Skeletal muscle satellite cell (primary cell): Measurements from ENCODE around the gene TFB1M.
"Not testable (repeated sequence)": the region's sequence is repeated elsewhere in the genome, so short reads cannot be mapped to it uniquely, and the experiment has no call there.

Source experiments
- H3K27me3 ChIP-seq: 2 replicates; pipeline ENCODE4 v1.7.0; 2013; ENCODE audit warnings: low read length; ENCODE audit not compliant: control insufficient read depth, insufficient read depth
- H3K36me3 ChIP-seq: 2 replicates; pipeline ENCODE4 v1.7.0; 2013; ENCODE audit warnings: mild to moderate bottlenecking, control low read depth, low read length; ENCODE audit not compliant: insufficient read depth
- H3K4me1 ChIP-seq: 2 replicates; pipeline ENCODE4 v1.7.0; 2013; ENCODE audit warnings: low read length; ENCODE audit not compliant: control insufficient read depth, insufficient read depth
- H3K4me2 ChIP-seq: 2 replicates; pipeline ENCODE4 v1.7.0; 2013; ENCODE audit warnings: mild to moderate bottlenecking, low read length
- H3K4me3 ChIP-seq: 2 replicates; pipeline ENCODE4 v1.7.0; 2013; ENCODE audit warnings: low read length
- H3K9ac ChIP-seq: 2 replicates; pipeline ENCODE4 v1.7.0; 2013; ENCODE audit warnings: mild to moderate bottlenecking, low read depth, low read length, moderate library complexity
- H3K9me3 ChIP-seq: replicated peaks from 2 replicates; pipeline ENCODE4 v1.7.0; 2013; ENCODE audit warnings: mild to moderate bottlenecking, control low read depth, low read length

Gene TFB1M

DNA sequence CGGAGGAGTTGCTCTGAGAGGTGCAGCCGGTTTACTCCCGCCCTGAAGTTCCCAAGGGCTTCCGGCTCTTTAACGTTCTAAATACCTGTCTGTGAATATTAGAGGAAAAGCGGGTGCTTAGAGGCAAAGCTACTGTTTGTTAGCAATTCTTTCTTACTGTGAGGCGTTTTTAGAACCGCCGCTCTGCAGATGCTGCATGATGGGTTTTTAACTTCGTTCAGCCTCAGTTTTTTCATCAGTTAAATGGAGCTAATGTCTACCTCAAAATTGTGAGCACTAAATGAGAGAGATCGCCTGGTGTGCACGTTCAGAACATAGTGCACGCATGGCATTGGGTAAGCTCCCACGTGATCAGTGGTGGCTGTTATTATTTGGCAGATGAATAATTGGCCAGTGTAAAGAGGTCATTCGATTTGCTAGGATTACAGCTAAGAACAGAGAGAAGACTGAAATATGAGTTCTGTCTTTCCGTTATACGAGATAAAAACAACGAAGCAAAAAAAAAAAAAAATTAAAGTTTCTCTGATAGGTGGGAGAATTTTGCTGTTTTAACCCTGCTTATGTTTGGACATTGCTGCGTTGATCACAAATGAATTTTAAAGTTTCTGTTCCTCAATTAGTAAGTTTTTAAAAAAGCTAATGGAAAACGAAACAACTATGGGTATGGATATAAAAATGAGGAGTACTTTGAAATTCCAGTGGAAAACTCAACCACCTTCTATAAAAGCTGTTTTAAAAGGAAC lies 660 bp upstream of the TFB1M start:
- Histone ChIP-seq H3K9ac (peak overlapping the region; percentile 90), H3K4me2 (peak overlapping the region; percentile 87)

DNA sequence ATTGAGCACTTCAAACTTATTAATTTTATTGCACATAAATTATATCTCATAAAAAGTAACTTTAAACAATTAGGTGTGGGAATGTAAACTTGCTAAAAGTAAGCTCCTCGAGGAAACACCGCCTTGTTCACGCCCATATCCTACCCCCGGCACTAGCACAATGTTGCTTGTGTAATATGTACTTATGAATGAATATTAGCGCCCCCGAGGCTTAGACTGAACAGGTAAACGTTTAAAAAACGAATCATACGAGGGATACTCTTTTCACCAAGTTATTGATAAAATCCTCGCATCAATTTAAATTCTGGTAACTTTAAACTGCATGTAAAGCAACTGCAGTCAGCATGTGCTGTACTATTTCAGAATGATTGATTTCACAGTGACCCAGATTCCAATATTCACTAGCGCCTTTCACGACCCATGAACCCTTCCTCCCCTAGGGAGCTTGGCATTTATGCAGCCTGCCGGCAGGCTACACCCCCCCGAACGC lies 637 bp downstream of the TFB1M start:
- peak overlapping the region; percentile 87 for H3K4me2 ChIP-seq
- no peaks in the 10 kb centered on the region for H3K9me3 ChIP-seq
- H3K9ac ChIP-seq: peak overlapping the region; percentile 90
- peak overlapping the region; percentile 91 for H3K4me3 ChIP-seq
- H3K36me3 ChIP-seq: peaks cover 9% of the 10 kb centered on the region
- peaks cover 25% of the 10 kb centered on the region for H3K4me1 ChIP-seq
- no peaks in the 10 kb centered on the region for H3K27me3 ChIP-seq

More for the DNA sequence above, 660 bp upstream of the TFB1M start:
- Histone ChIP-seq H3K4me1 (peaks cover 21% of the 10 kb centered on the region), H3K9me3 (no peaks in the 10 kb centered on the region), H3K27me3 (no peaks in the 10 kb centered on the region), H3K36me3 (peaks cover 4% of the 10 kb centered on the region), H3K4me3 (peak overlapping the region; percentile 91)

DNA sequence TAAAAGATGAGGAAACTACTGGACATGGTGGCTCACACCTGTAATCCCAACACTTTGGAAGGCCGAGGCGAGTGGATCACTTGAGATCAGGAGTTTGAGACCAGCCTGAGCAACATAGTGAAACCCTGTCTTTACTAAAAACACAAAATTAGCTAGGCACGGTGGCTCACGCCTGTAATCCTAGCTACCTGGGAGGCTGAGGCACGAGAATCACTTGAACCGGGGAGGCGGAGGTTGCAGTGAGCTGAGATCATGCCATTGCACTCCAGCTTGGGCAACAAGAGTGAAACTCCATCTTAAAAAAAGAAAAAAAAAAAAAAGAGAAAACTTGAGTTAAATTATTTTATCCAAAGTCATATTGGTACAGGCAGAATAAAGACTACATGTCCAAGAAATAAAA lies 1.3 kb downstream of the TFB1M start:
- Histone ChIP-seq H3K9ac (peak overlapping the region; percentile 90), H3K4me3 (peak overlapping the region; percentile 91), H3K4me2 (peak overlapping the region; percentile 87), H3K4me1 (peaks cover 25% of the 10 kb centered on the region), H3K36me3 (peaks cover 16% of the 10 kb centered on the region)
- H3K9me3 ChIP-seq, H3K27me3 ChIP-seq: not testable (repeated sequence)

- Histone ChIP-seq H3K4me3 (no peak overlapping the region), H3K9me3 (no peaks in the 10 kb centered on the region)
Observed at GRCh38 chr6:155311583-155311982, 2.7 kb downstream of the TFB1M start.

DNA sequence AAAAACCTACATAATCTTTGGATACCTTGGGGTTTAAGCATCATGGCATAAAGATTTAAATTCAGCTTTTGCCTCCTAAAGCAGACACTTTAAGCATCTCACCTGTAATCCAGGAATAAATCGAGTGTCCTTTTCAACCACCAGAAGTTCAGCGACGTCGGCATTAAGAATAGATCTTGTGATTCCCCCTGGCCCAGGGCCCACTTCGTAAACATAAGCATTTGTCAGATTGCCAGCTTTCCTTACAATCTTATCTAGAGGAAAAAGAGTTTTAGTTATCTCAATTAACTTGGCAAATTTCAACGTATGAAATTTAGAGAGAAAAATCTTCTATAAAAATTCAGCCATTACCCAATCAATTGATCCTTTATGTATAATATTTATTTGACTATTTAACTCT lies 3.2 kb downstream of the TFB1M start:
- H3K4me1 ChIP-seq: peaks cover 23% of the 10 kb centered on the region
- H3K9ac ChIP-seq: no peak overlapping the region
- H3K4me2 ChIP-seq: no peak overlapping the region
- peaks cover 26% of the 10 kb centered on the region for H3K36me3 ChIP-seq
- H3K9me3 ChIP-seq: no peaks in the 10 kb centered on the region
- H3K27me3 ChIP-seq: no peaks in the 10 kb centered on the region
- H3K4me3 ChIP-seq: no peak overlapping the region

More at GRCh38 chr6:155311583-155311982, 2.7 kb downstream of the TFB1M start:
- Histone ChIP-seq H3K9ac (no peak overlapping the region), H3K36me3 (peaks cover 24% of the 10 kb centered on the region), H3K4me1 (peaks cover 25% of the 10 kb centered on the region), H3K4me2 (no peak overlapping the region), H3K27me3 (no peaks in the 10 kb centered on the region)

- H3K9ac ChIP-seq: no peak overlapping the region
- peaks cover 29% of the 10 kb centered on the region for H3K36me3 ChIP-seq
- H3K4me1 ChIP-seq: peaks cover 20% of the 10 kb centered on the region
- no peaks in the 10 kb centered on the region for H3K9me3 ChIP-seq
- peak overlapping the region; percentile 22 for H3K4me2 ChIP-seq
- H3K4me3 ChIP-seq: no peak overlapping the region
- no peaks in the 10 kb centered on the region for H3K27me3 ChIP-seq
Observed at GRCh38 chr6:155310596-155310995, 3.7 kb downstream of the TFB1M start.

- Histone ChIP-seq H3K9ac (no peak overlapping the region), H3K4me1 (peaks cover 18% of the 10 kb centered on the region), H3K27me3 (no peaks in the 10 kb centered on the region), H3K4me2 (no peak overlapping the region), H3K4me3 (no peak overlapping the region), H3K36me3 (peaks cover 31% of the 10 kb centered on the region), H3K9me3 (no peaks in the 10 kb centered on the region)
Observed at GRCh38 chr6:155309150-155309549, 5.1 kb downstream of the TFB1M start.

DNA sequence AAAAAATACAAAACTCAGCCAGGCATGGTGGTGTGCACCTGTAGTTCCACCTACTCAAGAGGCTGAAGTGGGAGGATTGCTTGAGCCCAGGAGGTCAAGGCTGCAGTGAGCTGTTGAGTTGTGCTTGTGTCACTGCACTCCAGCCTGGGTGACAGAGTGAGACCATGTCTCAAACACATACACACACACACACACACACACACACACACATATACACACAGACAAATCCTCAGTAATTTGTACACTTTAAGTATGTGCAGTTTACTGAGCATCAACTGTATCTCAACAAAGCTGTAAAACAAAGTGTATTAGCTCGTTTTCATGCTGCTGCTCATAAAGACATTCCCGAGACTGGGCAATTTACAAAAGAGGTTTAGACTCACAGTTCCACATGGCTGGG lies 7.3 kb downstream of the TFB1M start:
- peaks cover 32% of the 10 kb centered on the region for H3K36me3 ChIP-seq
- no peak overlapping the region for H3K4me3 ChIP-seq
- no peak overlapping the region for H3K9ac ChIP-seq
- peaks cover 15% of the 10 kb centered on the region for H3K4me1 ChIP-seq
- no peak overlapping the region for H3K4me2 ChIP-seq
- no peaks in the 10 kb centered on the region for H3K27me3 ChIP-seq
- H3K9me3 ChIP-seq: no peaks in the 10 kb centered on the region

- Histone ChIP-seq H3K36me3 (peaks cover 21% of the 10 kb centered on the region), H3K9me3 (no peaks in the 10 kb centered on the region), H3K27me3 (no peaks in the 10 kb centered on the region), H3K9ac (no peak overlapping the region), H3K4me2 (no peak overlapping the region), H3K4me3 (no peak overlapping the region), H3K4me1 (no peaks in the 10 kb centered on the region)
Observed at GRCh38 chr6:155303361-155303870, 10.9 kb downstream of the TFB1M start.

GRCh38 chr6:155301867-155302266 lies 12.4 kb downstream of the TFB1M start:
- Histone ChIP-seq H3K27me3 (no peaks in the 10 kb centered on the region), H3K36me3 (peaks cover 17% of the 10 kb centered on the region), H3K9me3 (no peaks in the 10 kb centered on the region), H3K9ac (no peak overlapping the region), H3K4me1 (no peaks in the 10 kb centered on the region), H3K4me2 (no peak overlapping the region), H3K4me3 (no peak overlapping the region)

DNA sequence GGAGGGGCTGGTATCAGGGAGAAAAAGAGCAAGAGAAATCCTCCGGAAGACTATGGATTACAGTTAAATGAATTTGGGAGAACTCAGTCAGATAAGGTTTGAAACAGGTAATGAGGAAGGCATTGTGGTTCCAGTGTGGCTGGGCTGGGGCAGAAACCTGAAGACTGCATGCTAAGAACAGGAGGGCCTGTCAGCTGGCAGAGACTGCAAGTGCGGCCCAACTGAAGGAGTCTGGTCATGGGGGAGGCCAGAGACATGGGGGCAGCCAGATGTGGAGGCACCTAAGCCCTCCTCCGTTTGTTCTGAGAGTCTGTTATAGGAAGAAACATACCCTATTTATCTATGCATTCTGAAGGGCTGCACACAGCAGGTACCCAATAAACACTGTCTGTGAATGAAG lies 16.6 kb downstream of the TFB1M start:
- no peak overlapping the region for H3K4me2 ChIP-seq
- no peaks in the 10 kb centered on the region for H3K27me3 ChIP-seq
- no peaks in the 10 kb centered on the region for H3K4me1 ChIP-seq
- peaks cover 9% of the 10 kb centered on the region for H3K36me3 ChIP-seq
- H3K4me3 ChIP-seq: no peak overlapping the region
- H3K9ac ChIP-seq: no peak overlapping the region
- no peaks in the 10 kb centered on the region for H3K9me3 ChIP-seq

DNA sequence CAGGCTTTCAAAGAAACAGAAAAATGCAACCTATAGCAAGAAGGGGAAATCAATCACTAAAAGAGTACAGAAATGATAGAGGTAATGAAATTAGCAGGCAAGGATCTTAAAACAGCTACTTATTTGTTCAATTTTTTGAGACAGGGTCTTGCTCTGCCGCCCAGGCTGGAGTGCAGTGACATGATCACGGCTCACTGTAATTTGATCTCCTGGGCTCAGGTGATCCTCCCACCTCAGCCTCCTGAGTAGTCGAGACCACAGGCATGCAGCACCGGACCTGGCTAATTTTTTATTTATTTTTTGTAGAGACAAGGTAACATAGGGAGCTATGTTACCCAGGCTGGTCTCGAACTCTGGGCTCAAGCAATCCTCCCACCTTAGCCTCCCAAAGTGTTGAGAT lies 21.6 kb downstream of the TFB1M start:
- no peak overlapping the region for H3K4me2 ChIP-seq
- no peaks in the 10 kb centered on the region for H3K27me3 ChIP-seq
- no peaks in the 10 kb centered on the region for H3K4me1 ChIP-seq
- H3K9ac ChIP-seq: no peak overlapping the region
- no peak overlapping the region for H3K4me3 ChIP-seq
- no peaks in the 10 kb centered on the region for H3K9me3 ChIP-seq
- H3K36me3 ChIP-seq: peaks cover 18% of the 10 kb centered on the region
